Measurements from ENCODE around the gene DLL1. TPM values are rescaled to one million over a fixed set of nuclear protein-coding genes. Genes with fewer than 3 reads are reported as not detected.

The DLL1 gene
- total RNA-seq, 1 experiment from 2014 or later: 9.7 TPM

DNA sequence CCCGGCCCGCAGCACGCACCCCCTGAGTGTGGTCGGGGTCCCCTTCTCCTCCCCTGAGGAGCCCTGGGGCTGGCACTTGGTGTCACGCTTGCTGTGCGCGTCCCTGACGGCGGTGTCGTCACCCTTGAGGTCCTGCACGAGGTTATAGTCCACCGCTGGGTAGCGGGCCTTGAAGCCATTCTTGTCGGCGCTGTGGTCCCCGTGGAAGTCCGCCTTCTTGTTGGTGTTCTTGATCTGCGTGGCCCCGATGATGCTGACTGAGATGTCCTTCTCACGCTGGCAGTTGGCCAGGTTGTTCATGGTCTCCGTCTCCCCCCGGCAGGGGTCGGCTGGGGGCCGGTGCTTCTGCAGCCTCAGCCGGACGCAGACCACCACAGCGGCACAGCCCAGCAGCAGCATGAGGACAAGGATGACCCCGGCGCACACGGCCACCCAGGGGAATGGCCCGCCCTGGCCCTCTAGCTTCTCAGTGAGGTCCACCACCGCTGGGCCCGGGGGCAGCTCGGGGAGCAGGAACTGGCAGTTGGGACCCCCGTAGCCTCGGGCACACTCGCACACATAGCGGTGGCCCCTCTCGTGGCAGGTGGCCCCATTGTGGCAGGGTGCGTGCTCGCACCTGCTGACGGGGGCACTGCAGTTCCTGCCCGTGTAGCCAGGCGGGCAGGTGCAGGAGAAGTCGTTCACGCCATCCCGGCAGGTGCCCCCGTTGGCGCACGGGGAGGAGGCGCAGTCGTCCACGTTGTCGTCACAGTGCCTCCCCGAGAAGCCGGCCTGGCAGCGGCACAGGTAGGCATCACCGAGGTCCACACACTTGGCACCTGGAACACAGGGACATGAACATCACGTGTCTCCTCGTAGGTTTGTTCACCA is 7.4 kb downstream of the DLL1 start:
- no peak for DNase-seq (ENCODE audit: low read depth)

DNA sequence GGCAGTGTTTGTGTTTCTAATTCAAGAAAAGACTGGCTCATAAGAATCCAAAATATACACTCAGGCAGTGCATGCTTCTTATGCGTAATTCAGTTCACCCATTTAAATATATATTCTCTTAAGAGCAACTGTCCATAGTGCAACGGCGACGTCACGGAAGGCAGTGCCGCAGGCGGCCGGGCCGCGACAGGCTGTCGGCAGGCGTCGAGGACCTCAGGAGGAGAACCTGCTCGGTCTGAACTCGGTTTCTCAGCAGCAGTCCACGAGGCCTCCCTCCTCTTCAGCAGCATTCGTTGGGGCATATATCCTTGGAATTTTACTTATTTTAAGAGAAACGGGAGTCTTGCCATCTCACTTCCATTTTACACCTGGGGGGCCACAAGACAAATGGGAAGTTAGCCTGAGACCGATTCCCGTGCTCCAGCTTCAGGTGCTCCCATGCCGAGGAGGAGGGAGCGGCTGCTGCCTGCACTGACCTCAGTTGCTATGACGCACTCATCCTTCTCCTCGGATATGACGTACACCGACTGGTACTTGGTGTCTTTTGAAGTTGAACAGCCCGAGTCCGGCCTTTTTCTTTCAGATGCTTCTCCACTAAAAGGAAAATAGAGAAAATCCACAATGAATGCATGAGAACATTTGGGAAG is 8.2 kb downstream of the DLL1 start:
- DNase-seq (ENCODE audit: low read depth): no peak

DNA sequence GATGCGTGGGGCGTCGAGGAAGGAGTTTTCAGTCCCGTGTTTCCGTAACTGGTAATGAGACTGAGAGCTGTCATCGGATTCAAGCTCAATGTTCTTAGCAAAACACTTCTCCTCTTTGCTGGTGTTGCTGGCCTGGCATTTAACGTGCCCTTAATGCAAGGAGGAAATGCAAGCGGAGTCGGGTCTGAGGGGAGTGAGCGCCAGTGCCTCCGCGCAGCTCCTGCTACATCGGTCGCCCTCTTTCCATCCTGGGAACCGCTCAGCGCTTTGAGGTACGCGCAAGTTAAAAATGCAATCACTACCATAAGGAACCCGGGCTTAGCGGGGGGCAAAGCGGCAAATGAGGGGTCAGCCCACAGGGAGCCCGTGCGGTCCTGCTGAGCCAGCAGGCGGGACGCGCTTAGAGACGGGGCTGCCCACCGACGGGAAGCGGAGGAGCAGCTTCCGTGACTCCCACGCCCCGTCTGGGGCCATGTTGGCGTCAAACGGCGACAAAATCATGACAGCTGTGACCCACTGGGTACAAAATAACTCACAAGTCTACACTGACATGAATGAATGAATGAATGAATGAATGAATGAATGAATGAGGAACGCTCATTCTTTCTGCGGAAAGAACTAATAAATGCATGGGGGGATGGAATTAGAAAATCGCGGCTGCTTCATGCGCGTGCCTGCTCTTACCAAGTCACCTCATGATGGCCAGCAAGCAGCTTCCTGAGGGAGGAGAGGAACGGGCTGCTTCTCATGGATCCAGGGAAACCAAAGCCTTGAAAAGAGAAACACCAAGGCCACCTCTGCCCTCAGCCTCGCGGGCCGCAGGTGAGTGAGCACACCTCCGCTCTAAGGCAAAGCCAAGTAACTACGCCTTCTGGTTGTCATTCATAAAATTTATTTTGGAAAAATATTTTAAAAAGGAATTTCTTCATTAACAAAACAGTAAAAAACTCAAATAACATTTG is 9.3 kb downstream of the DLL1 start:
- no peak for DNase-seq (ENCODE audit: low read depth)

DNA sequence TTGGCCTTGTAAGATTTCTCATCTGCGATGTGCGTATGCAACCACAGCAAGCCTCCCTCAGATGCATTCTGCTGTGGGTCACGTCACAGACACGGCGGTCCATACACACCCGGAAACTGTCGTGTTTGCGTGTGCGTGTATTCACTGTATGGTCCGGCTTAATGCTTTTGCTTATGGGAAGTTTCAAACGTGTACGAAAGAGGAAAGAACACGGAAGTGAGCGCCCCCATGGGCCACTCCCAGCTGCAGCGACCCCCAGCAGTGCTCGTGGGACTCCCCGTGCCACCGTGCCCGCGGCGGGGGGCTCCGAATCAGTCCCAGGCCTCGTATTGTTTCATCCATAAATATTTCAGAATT is 10.2 kb downstream of the DLL1 start:
- DNase-seq (ENCODE audit: low read depth): no peak

DNA sequence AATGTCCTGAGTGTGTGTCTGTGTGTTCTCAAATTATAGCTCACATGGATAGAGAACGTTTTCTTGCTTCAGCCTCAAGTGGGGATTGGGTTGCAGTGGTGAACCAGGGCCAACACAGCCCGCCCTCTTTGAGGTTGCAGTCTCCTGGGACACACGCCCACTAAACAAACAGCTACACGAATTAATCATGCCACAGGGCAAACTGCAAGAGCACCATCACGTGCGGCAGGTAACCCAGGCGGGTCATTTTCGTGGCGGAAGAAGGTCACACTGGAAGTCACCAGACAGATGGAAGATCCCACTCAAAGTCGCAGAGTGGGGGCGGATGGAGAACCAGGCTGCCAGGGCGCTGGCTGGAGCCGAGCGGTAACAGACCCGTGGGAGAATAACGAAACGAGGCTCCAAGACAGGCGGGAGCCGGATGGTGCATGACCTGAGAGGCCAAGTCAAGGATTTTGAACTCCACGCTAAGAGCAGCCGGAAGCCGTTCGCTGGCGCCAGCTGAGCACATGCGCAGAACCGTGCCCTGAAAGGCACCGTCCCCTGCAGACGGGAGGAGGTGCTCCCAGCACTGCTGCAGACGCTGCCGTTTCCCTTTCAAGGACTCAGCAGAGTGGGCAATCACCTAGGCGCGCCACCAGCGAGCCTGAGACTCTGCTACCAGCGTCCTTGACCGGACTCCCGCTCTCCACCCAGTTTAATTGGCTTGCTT is 10.7 kb downstream of the DLL1 start:
- DNase-seq (ENCODE audit: low read depth): peak; percentile 72

DNA sequence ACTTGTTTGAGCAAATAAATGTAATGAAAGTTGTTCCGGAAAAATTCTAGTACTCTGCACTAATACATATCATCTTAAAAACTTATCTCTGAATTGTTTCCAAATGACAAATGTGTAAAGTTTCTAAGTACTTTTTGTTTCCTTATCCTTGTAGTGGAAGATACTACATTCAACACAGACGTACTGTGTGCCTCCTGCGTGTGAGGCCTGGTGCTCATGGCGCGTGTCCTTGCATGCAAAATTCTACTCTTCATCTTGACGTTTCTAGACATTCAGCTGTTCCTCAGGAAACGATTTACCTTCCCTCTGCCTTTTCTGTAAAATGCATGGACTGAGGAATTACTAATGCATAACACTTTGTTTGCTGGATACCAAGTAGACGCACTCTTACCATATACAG is 11.5 kb downstream of the DLL1 start:
- DNase-seq (ENCODE audit: low read depth): no peak

DNA sequence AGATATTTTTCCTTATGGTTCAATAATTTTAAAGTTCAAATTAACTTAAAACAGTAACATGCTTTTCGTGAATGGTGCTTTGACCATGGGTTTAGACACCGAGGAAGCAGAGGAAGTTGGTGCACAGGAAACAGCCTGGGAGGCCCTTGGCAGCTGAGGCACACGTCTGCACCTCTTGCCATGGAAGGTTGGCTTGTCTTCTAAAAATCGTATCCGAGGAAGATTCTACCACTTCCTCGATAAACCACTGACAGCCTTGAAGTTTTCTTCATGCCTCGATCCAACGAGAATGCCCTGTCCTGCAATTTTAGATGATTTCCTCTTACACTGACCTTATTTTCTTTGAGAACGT is 12.2 kb downstream of the DLL1 start:
- DNase-seq (ENCODE audit: low read depth): no peak

DNA sequence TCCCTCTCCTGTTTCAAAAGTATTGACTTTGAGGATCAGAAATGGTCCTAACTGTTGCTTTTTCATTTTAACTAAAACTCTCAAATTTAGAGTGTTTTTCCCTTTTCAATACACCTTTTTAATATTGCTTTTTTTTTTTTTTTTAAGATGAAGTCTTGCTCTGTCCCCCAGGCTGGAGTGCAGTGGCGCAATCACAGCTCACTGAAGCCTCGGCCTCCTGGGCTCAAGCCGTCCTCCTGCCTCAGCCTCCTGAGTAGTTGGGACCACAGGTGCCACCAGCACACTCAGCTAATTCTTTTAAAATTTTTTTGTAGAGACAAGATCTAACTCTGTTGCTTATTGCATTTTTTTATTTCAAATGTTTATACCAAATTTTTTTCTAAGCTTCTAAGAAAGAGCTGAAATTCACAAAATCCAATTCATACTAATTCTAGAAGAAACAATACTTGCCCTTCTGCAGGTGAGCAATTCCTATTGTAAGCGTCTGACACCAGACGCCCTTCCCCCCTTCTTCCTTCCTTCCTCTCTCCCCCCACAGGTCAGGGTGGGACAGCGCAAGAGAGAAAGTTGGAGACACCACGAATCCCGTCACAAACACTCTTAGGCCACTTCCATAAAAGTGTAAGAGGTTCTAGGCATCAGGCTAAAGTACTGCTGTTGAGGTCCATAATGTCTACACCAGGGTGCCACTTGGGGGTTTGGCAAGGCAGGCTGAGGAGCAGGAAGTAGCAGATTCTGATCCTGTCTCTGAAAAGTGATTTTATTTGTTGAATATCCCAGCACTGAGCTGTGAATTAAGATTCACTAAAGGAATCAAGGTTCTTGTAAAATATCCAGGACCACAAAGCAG is 12.8 kb downstream of the DLL1 start:
- DNase-seq (ENCODE audit: low read depth): no peak

DNA sequence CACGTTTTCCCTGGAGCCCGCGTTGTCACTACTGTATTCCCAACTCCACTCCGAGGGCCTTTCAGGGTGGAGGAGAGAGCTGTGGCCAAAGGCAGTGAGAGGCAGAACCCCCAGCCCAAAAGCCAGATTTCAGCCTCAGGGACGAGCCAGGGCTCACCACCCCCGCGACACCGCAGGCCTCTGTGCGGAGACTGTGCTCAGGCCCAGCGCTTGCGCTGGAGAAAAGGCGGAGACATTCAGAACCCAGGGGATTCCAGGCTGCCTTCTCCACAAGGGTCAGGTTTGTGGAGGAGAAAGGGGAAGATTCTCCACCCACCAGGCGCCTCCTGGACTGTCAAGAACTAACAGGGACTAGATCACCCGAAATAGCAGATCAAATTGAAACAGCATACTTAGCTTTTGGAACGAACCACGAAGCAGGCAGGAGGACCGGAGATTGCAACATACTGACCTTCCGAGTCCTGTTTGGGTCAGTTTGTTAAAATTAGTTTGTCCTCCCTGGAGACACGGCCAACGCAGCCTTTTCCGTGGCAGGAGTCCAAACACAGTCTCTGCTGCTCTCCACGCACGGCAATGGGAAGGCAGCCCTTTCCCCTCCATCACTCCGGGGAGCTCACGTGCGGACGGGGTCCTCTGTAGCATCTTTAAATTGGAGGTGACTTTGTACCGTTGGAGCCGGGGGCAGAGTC is 14.4 kb downstream of the DLL1 start:
- no peak for DNase-seq (ENCODE audit: low read depth)

DNA sequence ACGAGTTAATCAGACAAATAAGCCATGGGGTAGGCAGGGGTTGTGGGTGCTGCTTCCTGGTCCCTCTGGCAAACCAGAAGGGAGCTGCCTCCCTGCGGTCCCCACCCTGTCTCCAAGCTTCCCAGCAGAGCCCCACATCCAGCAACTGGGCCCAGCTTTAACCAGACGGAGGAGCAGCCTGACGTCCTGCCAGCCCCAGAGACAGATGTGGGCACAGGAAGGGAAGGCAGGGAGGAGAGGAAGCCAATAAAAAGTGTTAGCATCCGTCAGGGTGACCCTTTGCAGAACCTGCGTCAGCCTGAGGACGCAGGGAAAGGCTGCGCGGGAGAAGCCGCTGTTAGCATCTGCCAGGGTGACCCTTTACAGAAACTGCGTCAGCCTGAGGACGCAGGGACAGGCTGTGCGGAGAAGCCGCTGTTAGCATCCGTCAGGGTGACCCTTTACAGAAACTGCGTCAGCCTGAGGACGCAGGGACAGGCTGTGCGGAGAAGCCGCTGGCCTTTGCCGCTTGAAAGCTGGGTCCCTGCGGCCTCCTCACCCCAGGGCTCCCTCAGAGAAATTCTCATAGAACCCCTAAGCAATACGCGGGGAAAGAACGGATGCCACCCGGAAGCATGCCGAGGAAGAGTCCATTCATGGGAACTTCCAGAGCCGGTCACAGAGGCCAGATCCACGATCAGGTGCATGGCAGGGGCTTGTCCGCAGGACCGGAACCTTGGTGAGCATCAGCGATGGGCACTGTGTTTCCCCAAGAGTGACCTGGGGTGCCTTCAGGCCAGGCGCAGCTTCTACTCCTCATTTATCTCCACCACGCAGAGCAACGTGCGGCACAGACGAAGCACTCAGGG is 15.9 kb downstream of the DLL1 start:
- DNase-seq (ENCODE audit: low read depth): no peak

DNA sequence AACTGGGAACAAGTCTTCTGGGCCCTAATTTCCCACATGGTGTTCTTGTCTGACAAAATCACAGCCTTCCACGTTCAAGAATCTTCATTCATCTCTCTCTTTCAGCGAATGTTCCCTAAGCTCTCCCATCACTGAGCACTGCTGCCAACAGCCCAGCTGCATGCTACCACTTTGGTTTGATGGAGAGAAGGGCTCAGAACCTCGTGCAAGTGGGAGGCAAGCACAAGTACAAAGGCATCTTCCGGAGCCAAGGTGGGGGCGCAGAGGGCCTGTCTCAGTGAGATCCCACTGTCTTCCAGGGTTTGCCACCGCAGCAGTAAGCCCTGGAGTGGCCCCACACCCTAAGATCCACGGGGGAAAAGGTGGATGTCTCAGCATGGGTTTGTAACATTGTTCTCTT is 17.2 kb downstream of the DLL1 start:
- no peak for DNase-seq (ENCODE audit: low read depth)

DNA sequence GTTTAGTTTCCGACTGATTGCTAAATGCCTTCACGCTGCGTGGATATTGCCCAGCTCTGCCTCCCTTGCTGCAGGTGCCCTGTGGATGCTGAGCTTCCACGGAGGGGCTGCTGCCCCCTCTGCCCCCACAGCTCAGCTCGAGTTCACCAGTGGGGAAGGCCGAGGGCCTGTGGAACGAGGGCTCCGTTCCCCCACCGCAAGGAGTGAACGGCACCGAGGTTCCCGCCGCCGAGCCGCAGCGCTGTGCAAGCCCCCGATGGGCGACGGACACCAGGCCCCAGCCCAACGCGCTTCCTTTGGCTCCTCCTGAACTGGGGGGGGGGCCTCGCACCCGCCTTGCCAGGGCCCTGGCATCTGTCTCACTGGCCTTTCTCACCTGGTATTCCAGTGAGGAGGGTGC is 17.7 kb downstream of the DLL1 start:
- no peak for DNase-seq (ENCODE audit: low read depth)

DNA sequence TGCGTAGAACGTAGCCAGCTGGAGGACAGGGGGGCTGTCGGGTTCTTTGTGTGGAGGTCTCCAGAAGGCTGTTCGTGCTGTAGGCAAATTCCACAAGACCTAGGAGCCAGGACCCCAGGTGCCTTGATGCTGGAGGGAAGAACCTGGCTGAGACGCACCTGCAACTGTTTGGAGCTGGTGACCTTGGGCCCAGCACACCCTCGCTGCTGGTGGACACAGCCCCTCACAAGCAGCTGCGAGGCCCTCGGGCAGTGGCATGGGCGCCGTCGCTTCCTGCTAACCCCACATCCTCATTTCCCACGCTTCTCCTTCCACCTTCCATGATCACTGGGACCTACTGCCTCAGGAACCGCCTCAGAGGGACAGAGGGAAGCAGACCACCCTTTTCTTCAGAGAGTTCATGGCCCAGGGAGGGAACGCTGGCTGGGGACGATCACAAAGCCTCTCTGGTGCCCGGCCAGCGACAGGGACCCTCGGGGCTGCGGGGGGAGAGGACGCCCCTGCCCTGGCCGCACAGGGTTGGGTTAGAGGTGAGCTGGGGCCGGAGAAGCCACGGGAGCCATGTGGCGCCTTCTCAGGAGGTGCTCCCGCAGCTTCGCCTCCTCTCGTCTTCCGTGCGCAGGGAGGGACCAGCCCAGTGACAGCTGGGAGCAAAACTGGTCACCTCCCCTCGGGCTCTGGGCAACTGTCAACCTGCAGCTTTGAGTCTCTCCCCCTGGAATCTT is 18.4 kb downstream of the DLL1 start:
- DNase-seq (ENCODE audit: low read depth): no peak

DNA sequence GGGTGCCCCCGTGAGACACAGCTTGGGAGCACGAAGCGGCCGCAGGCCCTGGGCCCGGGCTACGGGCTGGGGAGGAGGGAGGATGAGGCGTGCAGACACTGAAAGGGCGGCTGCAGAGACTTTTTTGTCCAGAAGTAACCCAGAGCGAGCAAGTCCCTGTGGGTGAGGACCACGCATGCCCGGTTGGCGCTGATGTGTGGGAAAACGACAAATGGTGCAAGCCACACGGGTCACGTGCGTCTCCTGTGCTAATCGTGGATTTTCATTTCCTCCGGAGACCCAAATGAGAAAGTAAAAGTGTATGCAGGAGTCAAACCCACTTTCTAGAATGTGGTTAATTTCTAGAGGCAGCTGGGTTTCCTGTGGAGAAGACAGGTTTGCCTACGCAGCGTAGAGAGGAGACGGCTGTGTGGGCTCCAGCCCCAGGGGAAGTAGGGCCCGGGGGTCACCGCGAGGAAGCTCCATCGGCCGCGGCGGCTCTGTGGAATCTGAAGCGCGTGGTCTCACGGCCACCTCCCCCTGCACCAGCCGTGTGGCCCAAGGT is 19.0 kb downstream of the DLL1 start:
- no peak for DNase-seq (ENCODE audit: low read depth)

DNA sequence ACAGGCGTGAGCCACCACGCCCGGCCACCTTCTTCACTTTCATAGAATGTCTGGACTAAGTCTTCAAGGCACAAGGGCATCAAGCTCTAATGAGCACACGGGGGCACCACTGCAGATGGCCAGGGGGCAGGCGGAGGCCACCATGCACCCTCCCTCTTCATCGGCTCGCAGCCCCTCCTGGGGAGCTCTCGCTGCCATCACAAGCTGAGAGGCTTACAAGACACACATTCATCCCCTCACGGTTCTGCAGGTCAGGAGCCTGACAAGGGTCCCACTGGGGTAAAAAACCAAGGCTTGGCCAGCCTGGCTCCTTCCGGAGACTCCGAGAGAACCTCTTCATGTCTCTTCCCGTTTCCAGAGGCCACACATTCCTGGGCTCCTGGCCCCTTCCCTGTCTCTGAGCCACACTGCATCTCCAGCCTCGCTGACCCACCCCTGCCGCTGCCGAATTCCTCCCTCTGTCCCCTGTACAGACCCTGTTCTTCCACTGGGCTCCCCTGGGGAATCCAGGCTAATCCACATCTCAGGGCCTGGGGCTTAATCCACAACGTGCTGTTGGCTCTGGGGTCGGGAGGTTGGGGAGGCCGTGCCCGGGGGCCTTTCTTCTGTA is 19.8 kb downstream of the DLL1 start:
- DNase-seq (ENCODE audit: low read depth): no peak

DNA sequence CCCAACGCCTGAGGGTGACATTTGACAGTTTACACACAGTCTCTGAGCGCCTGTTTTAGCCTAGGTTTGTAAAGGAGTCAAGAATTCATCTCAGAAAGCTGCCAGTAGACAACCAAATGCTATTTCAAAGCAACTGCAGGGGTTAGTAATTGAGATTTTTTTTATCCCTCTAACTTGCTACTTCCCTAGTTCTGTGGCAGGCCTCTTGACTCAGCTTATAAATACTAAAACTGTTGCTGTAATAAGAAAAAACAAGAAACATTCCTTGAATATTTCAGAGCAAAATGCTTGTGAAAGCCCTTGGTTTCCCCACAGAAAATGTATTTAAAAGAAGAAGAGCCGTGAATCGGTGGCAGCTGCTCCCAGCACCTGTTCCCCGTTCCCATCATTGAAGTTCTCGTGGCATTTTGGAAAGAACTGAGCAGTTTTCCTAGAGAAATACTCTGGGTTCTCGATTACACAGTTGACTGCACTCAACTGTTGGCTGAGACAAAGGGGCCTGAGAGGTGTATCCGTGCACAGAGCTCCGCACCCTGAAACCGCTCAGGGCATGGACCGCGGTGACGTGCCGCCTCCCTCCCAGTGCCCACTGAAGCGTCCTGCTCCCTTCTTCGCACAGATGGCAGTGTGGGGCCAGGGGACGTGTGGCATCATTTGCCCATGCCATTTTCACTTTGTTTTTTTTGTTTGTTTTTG is 20.9 kb downstream of the DLL1 start:
- peak; percentile 83 for DNase-seq (ENCODE audit: low read depth)
